Kidney epithelial cell (primary cell): Measurements from ENCODE around the gene RTP5. TPM values are rescaled to one million over a fixed set of nuclear protein-coding genes. Genes with fewer than 3 reads are reported as not detected.
"Not testable (repeated sequence)": the region's sequence is repeated elsewhere in the genome, so short reads cannot be mapped to it uniquely, and the experiment has no call there.

ENCODE experiments used
- DNase-seq: peaks from one replicate; pipeline ENCODE4 v3.0.0-alpha.2; 2010; ENCODE audit warnings: low read depth
- H3K27me3 ChIP-seq: 2 replicates; pipeline ENCODE4 v1.6.0; 2011; ENCODE audit warnings: low read length; ENCODE audit not compliant: control insufficient read depth, insufficient read depth
- H3K36me3 ChIP-seq: 2 replicates; pipeline ENCODE4 v1.5.1; 2011; ENCODE audit warnings: low read length; ENCODE audit not compliant: control insufficient read depth, insufficient read depth
- H3K4me3 ChIP-seq: 2 replicates; pipeline ENCODE4 v1.5.1; 2011; ENCODE audit warnings: low read depth, mild to moderate bottlenecking, control low read depth, low read length
- CTCF ChIP-seq: IDR thresholded peaks from 2 replicates; pipeline ENCODE4 v1.5.1; 2011; ENCODE audit warnings: mild to moderate bottlenecking, moderate library complexity, low read length, control low read depth, inconsistent platforms; ENCODE audit not compliant: insufficient read depth, poor library complexity, severe bottlenecking
- total RNA-seq: library from RNA; depleted of rRNA; stranded (reverse); fragments of >200 nt; gene quantifications from 2 replicates; pipeline ENCODE4 v1.2.3, GENCODE V29; 2015

The RTP5 gene
- total RNA-seq, 1 donor from 2014 or later = not detected

- Histone ChIP-seq H3K4me3 (no peak overlapping the region), H3K36me3 (no peaks in the 10 kb centered on the region), H3K27me3 (no peaks in the 10 kb centered on the region)
- no peak for TF ChIP-seq CTCF
- no peak for DNase-seq
These were observed 42.1 kb upstream of the RTP5 start for GRCh38 chr2:241827394-241827793.

- no peak for DNase-seq
- Histone ChIP-seq H3K36me3 (no peaks in the 10 kb centered on the region), H3K4me3 (no peak overlapping the region), H3K27me3 (peaks cover 5% of the 10 kb centered on the region)
- TF ChIP-seq CTCF = no peak
These were observed 36.3 kb upstream of the RTP5 start for GRCh38 chr2:241833101-241833663.

GRCh38 chr2:241833756-241834526 lies 35.6 kb upstream of the RTP5 start:
- not testable (repeated sequence) for H3K4me3 ChIP-seq, DNase-seq, H3K27me3 ChIP-seq, H3K36me3 ChIP-seq

- Histone ChIP-seq H3K4me3 (no peak overlapping the region), H3K27me3 (peaks cover 8% of the 10 kb centered on the region), H3K36me3 (no peaks in the 10 kb centered on the region)
- no peak for TF ChIP-seq CTCF
- no peak for DNase-seq
These were observed 34.9 kb upstream of the RTP5 start for GRCh38 chr2:241834527-241835210.

GRCh38 chr2:241835611-241836010 lies 33.9 kb upstream of the RTP5 start:
- peaks cover 8% of the 10 kb centered on the region for H3K27me3 ChIP-seq
- no peak for DNase-seq

More at GRCh38 chr2:241835611-241836010, 33.9 kb upstream of the RTP5 start:
- no peak overlapping the region for H3K4me3 ChIP-seq
- no peaks in the 10 kb centered on the region for H3K36me3 ChIP-seq
- TF ChIP-seq CTCF = no peak
